Fibroblast of pulmonary artery (primary cell): Measurements from ENCODE around the gene MORC4.
"Not testable (repeated sequence)": the region's sequence is repeated elsewhere in the genome, so short reads cannot be mapped to it uniquely, and the experiment has no call there.

Experiments used
- DNase-seq: peaks from one replicate; pipeline ENCODE4 v3.0.0-alpha.2; 2010; ENCODE audit warnings: low read depth
- H3K4me3 ChIP-seq: replicated peaks from 2 replicates; pipeline ENCODE4 v1.5.1; 2011; ENCODE audit warnings: low read depth, mild to moderate bottlenecking, control low read depth, low read length, moderate library complexity
- CTCF ChIP-seq: IDR thresholded peaks from 2 replicates; pipeline ENCODE4 v1.5.1; 2011; ENCODE audit warnings: mild to moderate bottlenecking, control low read depth, low read length, inconsistent platforms; ENCODE audit errors: missing control alignments

Gene MORC4

GRCh38 chrX:106973433-106974149, 26.4 kb downstream of the MORC4 start:
- no peak overlapping the region for H3K4me3 ChIP-seq
- DNase-seq = no peak
- no peak for TF ChIP-seq CTCF

GRCh38 chrX:106972896-106973295, 27.1 kb downstream of the MORC4 start:
- no peak overlapping the region for H3K4me3 ChIP-seq
- no peak for DNase-seq
- TF ChIP-seq CTCF = no peak

- DNase-seq, H3K4me3 ChIP-seq: not testable (repeated sequence)
These were observed 33.5 kb downstream of the MORC4 start for GRCh38 chrX:106966547-106966946.

GRCh38 chrX:106964290-106964689, 35.7 kb downstream of the MORC4 start:
- DNase-seq = no peak
- no peak for TF ChIP-seq CTCF
- H3K4me3 ChIP-seq = no peak overlapping the region

- H3K4me3 ChIP-seq = no peak overlapping the region
- no peak for TF ChIP-seq CTCF
- no peak for DNase-seq
These were observed 36.9 kb downstream of the MORC4 start for GRCh38 chrX:106963111-106963510.

GRCh38 chrX:106959901-106960300, 40.1 kb downstream of the MORC4 start:
- DNase-seq = peak; percentile 54
- no peak overlapping the region for H3K4me3 ChIP-seq
- TF ChIP-seq CTCF = peak; percentile 44

GRCh38 chrX:106957856-106958255, 42.2 kb downstream of the MORC4 start:
- H3K4me3 ChIP-seq = no peak overlapping the region
- no peak for DNase-seq

More at GRCh38 chrX:106957856-106958255, 42.2 kb downstream of the MORC4 start:
- TF ChIP-seq CTCF = no peak
